Left colon (tissue), 2 donors: ENCODE results near the gene CNGA3. TPM values are rescaled to one million over a fixed set of nuclear protein-coding genes. Genes with fewer than 3 reads are reported as not detected.
A peak's percentile ranks its signal among the peaks of the same experiment; 100 is the strongest.

ENCODE experiments used
- ATAC-seq: fragments of 200-7000 bp; cut with Tn5 transposase; one replicate; pipeline ENCODE4 v1.9.1; 2020; ENCODE audit warnings: mild to moderate bottlenecking, moderate library complexity
- DNase-seq, 2 donors: peaks; one replicate each; pipeline ENCODE4 v3.0.0-alpha.2; 2020
- intact Hi-C, 2 donors: fragments of 100-400 bp; cut with DNase I in 1 of 2; cut with micrococcal nuclease in 1 of 2; formaldehyde crosslinking; loops; one replicate each; pipeline versions ENCODE4 v1.11.2 to v1.14.0; 2022; cut with DNase I, micrococcal nuclease
- total RNA-seq, 2 donors: library from RNA; stranded (reverse); fragmentation: NEBNext Ultra II Directional; extraction: Animal tissue kit (Norgen Biotek cat#: 25700); gene quantifications; one replicate each; pipeline ENCODE4 v1.2.1, GENCODE V29; 2021
- donor health status: DM: no; HTN: no; CAD: no.
- donor health status: DM: yes; HTN: yes; CAD: no.

The CNGA3 gene
- total RNA-seq, 2 donors from 2014 or later, result 0.27 to 1.3 TPM

GRCh38 chr2:98372121-98372520, 25.9 kb downstream of the CNGA3 start:
- intact Hi-C loops, result no loop called here
- no peak for DNase-seq
- no peak for ATAC-seq

DNA sequence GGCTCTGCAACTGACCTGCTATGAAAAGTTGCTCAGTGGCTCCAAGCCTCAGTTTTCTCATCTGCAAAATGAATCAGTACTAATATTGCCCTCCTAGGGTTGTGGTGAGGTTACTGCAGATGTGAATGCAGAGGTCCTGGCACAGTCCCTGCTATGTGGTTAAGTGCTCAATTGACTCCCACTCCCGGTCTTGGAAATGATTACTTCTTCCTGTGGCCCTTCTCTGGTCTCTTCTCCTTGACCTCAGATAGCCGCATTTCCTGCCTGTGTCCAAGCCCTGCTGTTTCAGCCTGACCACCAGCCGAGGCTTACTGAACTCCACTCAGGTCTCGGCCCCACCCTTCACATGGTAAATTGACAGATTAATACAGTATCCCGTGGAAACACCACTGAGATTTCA, 26.3 kb downstream of the CNGA3 start:
- ATAC-seq, result no peak
- intact Hi-C loops, result no loop called here

GRCh38 chr2:98374286-98374685, 28.0 kb downstream of the CNGA3 start:
- intact Hi-C loops, result no loop called here
- no peak for ATAC-seq
- DNase-seq, result no peak

More for the DNA sequence above, 26.3 kb downstream of the CNGA3 start:
- no peak for DNase-seq

GRCh38 chr2:98374958-98375570, 28.8 kb downstream of the CNGA3 start:
- intact Hi-C loops, result no loop called here
- no peak for DNase-seq
- ATAC-seq, result no peak

DNA sequence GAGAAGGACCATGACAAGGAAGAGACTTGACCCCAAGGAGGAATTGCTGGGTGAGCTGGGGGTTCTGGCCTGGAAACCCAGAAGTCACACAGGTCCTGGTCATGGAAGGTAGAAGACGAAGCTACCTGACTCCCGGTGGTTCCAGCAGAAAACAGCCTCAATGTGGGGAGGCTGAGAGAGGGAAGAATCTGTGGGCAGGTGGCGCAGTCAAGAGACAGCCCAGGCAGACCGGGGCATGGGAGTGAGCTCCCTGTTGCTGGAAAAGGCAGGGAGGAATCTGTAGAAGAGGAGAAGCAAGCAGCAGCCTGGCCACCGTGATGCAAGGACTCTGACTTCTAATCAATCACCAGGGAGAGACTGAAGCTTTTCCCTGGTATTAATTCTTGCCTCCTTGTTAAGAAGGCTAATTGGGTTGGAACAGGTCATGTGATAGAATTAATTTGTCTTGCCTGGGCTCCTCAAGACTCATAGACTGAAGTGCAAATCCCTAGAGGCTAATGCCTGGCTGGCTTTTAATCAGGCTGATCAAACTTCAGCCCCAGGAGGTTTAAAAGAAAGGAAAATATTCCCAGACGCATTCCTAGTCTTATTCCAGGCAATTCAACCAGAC, 30.1 kb downstream of the CNGA3 start:
- ATAC-seq (no peak), DNase-seq (no peak)
- intact Hi-C loops, result no loop called here

DNA sequence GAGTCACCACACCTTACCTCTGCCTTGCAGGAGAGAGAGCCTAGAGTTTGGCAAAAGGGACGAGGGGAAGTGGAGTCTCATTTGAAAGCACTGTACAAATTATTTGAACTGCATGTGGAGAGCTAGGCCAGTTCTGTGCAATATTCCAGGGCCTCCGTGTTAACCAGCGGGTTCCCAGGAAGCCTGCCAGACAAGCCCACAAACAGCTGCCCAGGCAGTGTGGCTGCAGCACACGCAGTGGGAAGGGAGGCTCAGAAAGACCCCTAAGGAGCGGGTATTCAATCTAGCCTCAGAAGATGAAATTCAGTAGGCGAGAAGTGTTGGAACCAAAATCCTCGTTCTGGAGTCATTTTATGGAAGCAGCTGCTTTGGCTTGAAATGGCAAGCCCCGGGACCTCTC, 30.7 kb downstream of the CNGA3 start:
- intact Hi-C loops, result no loop called here
- no peak for ATAC-seq

GRCh38 chr2:98377544-98377943, 31.3 kb downstream of the CNGA3 start:
- no peak for DNase-seq
- no peak for ATAC-seq
- intact Hi-C loops, result no loop called here

More for the DNA sequence above, 30.7 kb downstream of the CNGA3 start:
- no peak for DNase-seq

GRCh38 chr2:98378196-98378595, 31.9 kb downstream of the CNGA3 start:
- ATAC-seq (no peak), DNase-seq (no peak)
- intact Hi-C loops, result no loop called here

- DNase-seq, result no peak
- intact Hi-C loops, result no loop called here
- ATAC-seq, result peak; percentile 72
Observed at GRCh38 chr2:98378901-98379300, 32.6 kb downstream of the CNGA3 start.

DNA sequence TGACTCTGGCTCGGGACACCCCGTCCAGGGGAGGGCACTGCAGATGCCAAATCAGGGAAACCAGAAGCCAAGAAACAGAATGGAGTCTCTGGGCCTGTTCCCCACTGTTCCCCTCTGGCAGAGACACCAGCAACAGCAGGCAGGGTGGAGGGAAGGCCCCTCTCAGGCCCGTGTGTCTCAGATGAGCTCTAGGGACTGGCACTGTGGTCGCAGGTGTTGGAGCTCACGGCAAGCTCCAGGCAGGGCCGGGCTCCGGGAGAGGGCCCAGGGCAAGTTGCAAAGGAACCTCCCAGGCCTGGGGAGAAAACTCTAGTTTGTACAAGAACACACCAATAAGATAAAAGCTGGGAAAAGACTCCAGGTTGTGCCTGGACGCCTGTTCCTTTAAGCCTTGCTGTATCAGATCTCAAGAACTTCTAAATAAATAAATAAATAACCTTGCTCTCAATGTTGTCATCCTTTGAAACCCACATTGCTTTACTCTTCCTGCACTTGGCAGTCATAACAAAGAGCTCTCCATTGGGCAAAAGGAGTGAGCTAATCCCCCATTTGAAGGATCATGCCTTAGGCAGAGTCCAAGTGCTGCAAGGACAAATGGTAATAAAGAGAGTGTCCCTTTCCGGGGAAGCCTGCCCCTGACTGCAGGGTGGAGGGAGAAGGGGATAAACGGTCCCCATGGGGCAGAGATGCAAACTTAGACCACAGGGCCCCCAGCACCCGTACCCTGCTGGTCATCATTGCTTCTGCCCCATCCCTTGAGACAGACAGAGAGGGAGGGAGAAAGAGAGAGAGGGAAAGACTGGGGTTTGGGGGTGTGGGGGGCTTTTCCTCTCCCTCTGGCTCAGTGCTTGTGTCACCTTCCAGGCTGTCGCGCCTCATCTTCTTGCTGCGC, 33.3 kb downstream of the CNGA3 start:
- DNase-seq (no peak), ATAC-seq (no peak)
- intact Hi-C loops, result loop anchor here in 1 of 2 donors (5.0 kb wide), 1 partner anchor 572 kb away; no protein-coding TSS in a partner anchor

DNA sequence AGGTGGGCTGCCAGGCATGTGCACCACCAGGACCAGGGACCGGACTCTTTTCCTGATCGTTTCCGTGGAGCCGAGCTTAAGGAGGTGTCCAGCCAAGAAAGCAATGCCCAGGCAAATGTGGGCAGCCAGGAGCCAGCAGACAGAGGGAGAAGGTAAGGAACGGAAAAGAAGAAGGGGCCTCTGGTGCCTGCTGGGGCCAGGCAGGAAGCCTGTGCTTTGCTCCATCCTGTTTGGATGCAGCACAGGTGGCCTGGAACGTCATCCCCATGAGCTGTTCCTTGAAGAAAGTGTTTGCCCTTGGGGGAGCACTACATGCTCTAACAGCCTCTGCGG, 33.9 kb downstream of the CNGA3 start:
- ATAC-seq, result no peak
- intact Hi-C loops, result loop anchor here in 1 of 2 donors (5.0 kb wide), 1 partner anchor 573 kb away; no protein-coding TSS in a partner anchor
- no peak for DNase-seq

DNA sequence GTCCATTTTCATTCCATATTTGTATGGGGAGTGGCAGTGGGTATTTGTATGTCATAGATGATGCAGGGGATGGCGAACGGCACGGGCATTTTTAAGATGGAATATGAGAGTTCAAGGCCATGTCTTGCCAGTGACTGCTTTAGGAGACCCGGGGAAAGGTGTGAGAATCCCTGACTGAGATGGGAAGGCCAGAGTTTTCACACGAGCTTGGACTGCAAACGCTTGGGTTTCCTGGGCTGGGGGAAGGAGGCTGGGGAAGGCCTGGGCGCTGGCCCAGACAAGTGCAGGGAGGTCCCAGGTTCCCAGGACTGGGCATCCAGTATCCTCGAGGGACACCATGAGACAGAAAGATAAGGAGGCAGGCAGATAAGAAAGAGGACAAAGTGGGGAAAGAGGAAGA, 35.2 kb downstream of the CNGA3 start:
- intact Hi-C loops, result loop anchor here in 1 of 2 donors (5.0 kb wide), 1 partner anchor 574 kb away; no protein-coding TSS in a partner anchor
- ATAC-seq, result no peak
- DNase-seq, result no peak

GRCh38 chr2:98382086-98382485, 35.8 kb downstream of the CNGA3 start:
- ATAC-seq (no peak), DNase-seq (no peak)
- intact Hi-C loops, result loop anchor here in 1 of 2 donors (5.0 kb wide), 1 partner anchor 575 kb away; no protein-coding TSS in a partner anchor

GRCh38 chr2:98382739-98383138, 36.5 kb downstream of the CNGA3 start:
- DNase-seq (no peak), ATAC-seq (no peak)
- intact Hi-C loops, result loop anchor here in 1 of 2 donors (5.0 kb wide), 1 partner anchor 575 kb away; no protein-coding TSS in a partner anchor

DNA sequence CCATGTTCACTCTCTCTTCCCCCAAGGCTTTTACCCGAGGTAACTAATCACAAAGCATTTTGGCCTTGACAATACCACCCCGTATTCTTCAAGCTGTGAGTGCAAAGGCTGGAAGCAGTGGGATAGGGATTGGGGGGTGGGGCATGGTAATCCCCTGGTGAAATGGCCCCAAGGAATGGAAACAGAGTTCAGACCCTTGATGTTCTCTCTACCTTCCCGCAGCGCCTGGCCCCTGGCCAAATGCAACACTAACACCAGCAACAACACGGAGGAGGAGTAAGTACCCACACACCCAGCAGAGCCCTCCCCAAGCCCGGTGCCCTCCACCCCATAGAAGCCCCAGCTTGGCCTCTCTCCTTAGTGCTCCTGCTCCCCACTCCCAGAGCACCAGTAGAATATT, 36.9 kb downstream of the CNGA3 start:
- DNase-seq (no peak), ATAC-seq (no peak)
- intact Hi-C loops, result loop anchor here in 1 of 2 donors (5.0 kb wide), 1 partner anchor 576 kb away; no protein-coding TSS in a partner anchor

DNA sequence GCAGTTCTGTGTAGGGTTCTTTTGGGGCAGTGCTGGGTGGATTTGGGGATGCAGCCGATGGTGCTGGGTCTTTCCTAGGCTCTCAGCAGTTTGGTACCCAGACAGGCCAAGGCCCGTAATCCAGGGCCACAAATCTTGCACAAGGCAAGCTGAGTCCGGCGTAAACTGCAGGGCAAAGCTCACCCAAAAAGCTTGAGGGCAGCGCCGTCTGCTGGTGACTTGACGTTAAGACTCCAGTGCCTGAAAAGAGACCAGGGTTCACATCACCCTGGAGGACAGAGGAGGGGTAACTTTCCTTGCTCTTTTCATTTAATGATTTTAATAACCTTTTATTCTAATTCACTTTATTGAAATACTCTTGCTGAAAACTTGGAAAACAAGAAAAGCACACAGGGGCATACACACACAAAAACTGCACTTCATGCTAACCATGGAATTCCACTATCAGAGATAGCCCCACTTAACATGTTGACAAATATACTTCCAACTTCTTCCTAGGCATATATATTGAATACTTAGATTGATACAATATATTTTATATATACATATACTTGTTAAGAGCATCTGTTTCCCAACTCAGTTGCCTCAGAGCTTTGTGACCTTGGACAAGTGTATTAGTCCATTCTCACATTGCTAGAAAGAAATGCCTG, 38.9 kb downstream of the CNGA3 start:
- DNase-seq, result peak; percentile 64 to 84
- intact Hi-C loops, result loop anchor here in 1 of 2 donors (5.0 kb wide), 1 partner anchor 683 kb away; no protein-coding TSS in a partner anchor
- peak; percentile 96 for ATAC-seq

DNA sequence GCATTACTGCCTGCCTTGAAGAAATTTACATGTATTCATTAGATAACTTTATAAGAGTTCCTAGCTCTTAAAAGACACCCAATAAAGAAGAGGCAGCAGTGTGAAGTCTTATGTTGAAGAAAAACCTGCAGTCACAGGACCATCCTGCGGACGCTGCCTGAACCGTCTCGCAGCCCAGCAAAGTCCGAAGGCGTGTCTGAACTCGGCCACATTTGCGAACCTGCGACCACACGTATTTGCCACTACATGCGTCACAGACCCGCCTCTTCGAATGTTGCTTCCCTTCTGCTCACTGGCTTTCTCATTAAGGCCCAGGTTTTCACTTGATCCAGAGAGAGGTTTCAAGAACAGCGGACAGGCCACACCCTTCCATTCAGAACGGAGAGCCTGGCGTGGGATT, 41.2 kb downstream of the CNGA3 start:
- no peak for ATAC-seq

GRCh38 chr2:98388081-98388480, 41.8 kb downstream of the CNGA3 start:
- DNase-seq (no peak), ATAC-seq (no peak)
- intact Hi-C loops, result loop anchor here in 1 of 2 donors (5.0 kb wide), 1 partner anchor 686 kb away; no protein-coding TSS in a partner anchor

More for the DNA sequence above, 41.2 kb downstream of the CNGA3 start:
- intact Hi-C loops, result loop anchor here in 1 of 2 donors (5.0 kb wide), 1 partner anchor 685 kb away; no protein-coding TSS in a partner anchor
- DNase-seq, result no peak
